ENCODE data around the gene SLC14A1.

GRCh38 chr18:45734505-45734904, 10.5 kb downstream of the SLC14A1 start:
- TF ChIP-seq, protein P1, sequence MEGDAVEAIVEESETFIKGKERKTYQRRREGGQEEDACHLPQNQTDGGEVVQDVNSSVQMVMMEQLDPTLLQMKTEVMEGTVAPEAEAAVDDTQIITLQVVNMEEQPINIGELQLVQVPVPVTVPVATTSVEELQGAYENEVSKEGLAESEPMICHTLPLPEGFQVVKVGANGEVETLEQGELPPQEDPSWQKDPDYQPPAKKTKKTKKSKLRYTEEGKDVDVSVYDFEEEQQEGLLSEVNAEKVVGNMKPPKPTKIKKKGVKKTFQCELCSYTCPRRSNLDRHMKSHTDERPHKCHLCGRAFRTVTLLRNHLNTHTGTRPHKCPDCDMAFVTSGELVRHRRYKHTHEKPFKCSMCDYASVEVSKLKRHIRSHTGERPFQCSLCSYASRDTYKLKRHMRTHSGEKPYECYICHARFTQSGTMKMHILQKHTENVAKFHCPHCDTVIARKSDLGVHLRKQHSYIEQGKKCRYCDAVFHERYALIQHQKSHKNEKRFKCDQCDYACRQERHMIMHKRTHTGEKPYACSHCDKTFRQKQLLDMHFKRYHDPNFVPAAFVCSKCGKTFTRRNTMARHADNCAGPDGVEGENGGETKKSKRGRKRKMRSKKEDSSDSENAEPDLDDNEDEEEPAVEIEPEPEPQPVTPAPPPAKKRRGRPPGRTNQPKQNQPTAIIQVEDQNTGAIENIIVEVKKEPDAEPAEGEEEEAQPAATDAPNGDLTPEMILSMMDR (IDR thresholded peaks at IDR 0.05): no peak
- no peak for TF ChIP-seq POLR2A (IDR thresholded peaks at IDR 0.05)
